OCI-LY1 (cell line): Measurements from ENCODE around the gene SAP30L.
A peak's percentile ranks its signal among the peaks of the same experiment; 100 is the strongest.

ENCODE experiments used
- H2AFZ ChIP-seq: fragments of 200-600 bp; sonication (generic), shearing (Covaris generic); 2 replicates; pipeline ENCODE4 v1.6.0; 2014; ENCODE audit warnings: antibody characterized with exemption, mild to moderate bottlenecking, low read length
- H3F3A ChIP-seq: fragments of 200-600 bp; sonication (generic), shearing (Covaris generic); 2 replicates; pipeline ENCODE4 v1.6.0; 2014; ENCODE audit warnings: mild to moderate bottlenecking, antibody characterized with exemption, low read length, moderate library complexity; ENCODE audit not compliant: insufficient read depth
- H3K27ac ChIP-seq: fragments of 200-600 bp; sonication (generic); 2 replicates; pipeline ENCODE4 v1.5.1; 2014; ENCODE audit warnings: low read length, mixed run types, mild to moderate bottlenecking, low read depth; ENCODE audit not compliant: poor library complexity, severe bottlenecking
- H3K27me3 ChIP-seq: fragments of 200-600 bp; sonication (generic); 2 replicates; pipeline ENCODE4 v1.6.0; 2014; ENCODE audit warnings: antibody characterized with exemption, mild to moderate bottlenecking, low read length, moderate library complexity; ENCODE audit not compliant: insufficient read depth
- H3K36me3 ChIP-seq: fragments of 200-600 bp; sonication (generic); 2 replicates; pipeline ENCODE4 v1.6.1; 2014; ENCODE audit warnings: mild to moderate bottlenecking, antibody characterized with exemption, low read length, moderate library complexity, mixed read lengths; ENCODE audit not compliant: insufficient read depth
- H3K4me1 ChIP-seq: fragments of 200-600 bp; sonication (generic); 2 replicates; pipeline ENCODE4 v1.5.1; 2014; ENCODE audit warnings: mild to moderate bottlenecking, low read length, moderate library complexity; ENCODE audit not compliant: insufficient read depth, severe bottlenecking
- H3K4me2 ChIP-seq: fragments of 200-600 bp; sonication (generic), shearing (Covaris generic); 2 replicates; pipeline ENCODE4 v1.6.1; 2014; ENCODE audit warnings: low read length
- H3K4me3 ChIP-seq: fragments of 200-600 bp; sonication (generic); 2 replicates; pipeline ENCODE4 v1.5.1; 2014; ENCODE audit warnings: low read length, low read depth, mild to moderate bottlenecking, mixed read lengths; ENCODE audit not compliant: poor library complexity, severe bottlenecking
- H3K79me2 ChIP-seq: fragments of 200-600 bp; shearing (Covaris generic); 2 replicates; pipeline ENCODE4 v1.6.1; 2016; ENCODE audit warnings: mixed run types, low read length, mixed read lengths; ENCODE audit not compliant: insufficient read depth
- H3K9ac ChIP-seq: fragments of 200-600 bp; sonication (generic), shearing (Covaris generic); 2 replicates; pipeline ENCODE4 v1.6.1; 2014; ENCODE audit warnings: mild to moderate bottlenecking, low read length, mixed read lengths
- H3K9me2 ChIP-seq: fragments of 200-600 bp; sonication (generic), shearing (Covaris generic); 2 replicates; pipeline ENCODE4 v1.6.1; 2014; ENCODE audit warnings: low read depth, mild to moderate bottlenecking, low read length, mixed read lengths
- H3K9me3 ChIP-seq: fragments of 200-600 bp; shearing (Covaris generic); 2 replicates; pipeline ENCODE4 v1.6.1; 2014; ENCODE audit warnings: low read length, mixed read lengths
- H4K20me1 ChIP-seq: fragments of 200-600 bp; sonication (generic), shearing (Covaris generic); 2 replicates; pipeline ENCODE4 v1.6.0; 2016; ENCODE audit warnings: mild to moderate bottlenecking, low read length; ENCODE audit not compliant: insufficient read depth
- EZH2 ChIP-seq: fragments of 200-600 bp; sonication (generic), shearing (Covaris generic); IDR thresholded peaks from 2 replicates; pipeline ENCODE4 v1.8.0; 2017; ENCODE audit warnings: borderline replicate concordance, mixed run types, mild to moderate bottlenecking, antibody characterized with exemption, low read length, moderate library complexity, mixed read lengths
- TF ChIP-seq, protein P1 (sequence below): fragments of 200-600 bp; sonication (generic), shearing (Covaris generic); IDR thresholded peaks from 2 replicates; pipeline ENCODE4 v1.5.1; 2017; ENCODE audit warnings: mild to moderate bottlenecking, antibody characterized with exemption, low read length, moderate library complexity, mixed read lengths

Gene SAP30L

DNA sequence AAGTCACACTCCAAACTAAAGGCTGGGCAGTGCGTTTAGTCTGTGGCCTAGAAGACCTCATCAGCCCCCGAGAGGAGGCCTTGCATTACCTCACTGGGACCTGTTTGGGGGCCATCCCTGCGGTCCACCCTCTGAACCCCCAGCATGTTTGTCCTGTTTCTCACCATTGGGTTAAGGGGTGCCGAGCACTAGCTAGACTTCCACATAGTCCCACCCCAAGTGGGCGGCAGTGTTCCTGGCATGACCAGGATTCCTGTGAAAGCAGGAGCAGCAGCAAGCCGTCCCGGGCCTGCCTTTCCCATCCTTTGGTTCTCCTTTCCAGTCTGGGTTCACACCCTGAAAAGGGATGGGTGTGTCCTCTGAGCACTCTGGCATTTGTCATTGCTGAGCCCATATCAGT is 26.6 kb upstream of the SAP30L start:
- Histone ChIP-seq H3F3A (no peaks in the 10 kb centered on the region), H3K4me3 (no peak overlapping the region), H3K36me3 (no peaks in the 10 kb centered on the region; the same call in 1 of the 2 replicates), H3K79me2 (no peaks in the 10 kb centered on the region), H4K20me1 (no peaks in the 10 kb centered on the region), H3K9me3 (peaks cover 5% of the 10 kb centered on the region; the same call in 1 of the 2 replicates), H3K4me2 (no peak overlapping the region), H2AFZ (no peak overlapping the region), H3K4me1 (peaks cover 14% of the 10 kb centered on the region), H3K9ac (no peak overlapping the region), H3K27ac (no peak overlapping the region), H3K27me3 (no peaks in the 10 kb centered on the region), H3K9me2 (no peaks in the 10 kb centered on the region)
- no peak for TF ChIP-seq EZH2
- TF ChIP-seq, protein P1, sequence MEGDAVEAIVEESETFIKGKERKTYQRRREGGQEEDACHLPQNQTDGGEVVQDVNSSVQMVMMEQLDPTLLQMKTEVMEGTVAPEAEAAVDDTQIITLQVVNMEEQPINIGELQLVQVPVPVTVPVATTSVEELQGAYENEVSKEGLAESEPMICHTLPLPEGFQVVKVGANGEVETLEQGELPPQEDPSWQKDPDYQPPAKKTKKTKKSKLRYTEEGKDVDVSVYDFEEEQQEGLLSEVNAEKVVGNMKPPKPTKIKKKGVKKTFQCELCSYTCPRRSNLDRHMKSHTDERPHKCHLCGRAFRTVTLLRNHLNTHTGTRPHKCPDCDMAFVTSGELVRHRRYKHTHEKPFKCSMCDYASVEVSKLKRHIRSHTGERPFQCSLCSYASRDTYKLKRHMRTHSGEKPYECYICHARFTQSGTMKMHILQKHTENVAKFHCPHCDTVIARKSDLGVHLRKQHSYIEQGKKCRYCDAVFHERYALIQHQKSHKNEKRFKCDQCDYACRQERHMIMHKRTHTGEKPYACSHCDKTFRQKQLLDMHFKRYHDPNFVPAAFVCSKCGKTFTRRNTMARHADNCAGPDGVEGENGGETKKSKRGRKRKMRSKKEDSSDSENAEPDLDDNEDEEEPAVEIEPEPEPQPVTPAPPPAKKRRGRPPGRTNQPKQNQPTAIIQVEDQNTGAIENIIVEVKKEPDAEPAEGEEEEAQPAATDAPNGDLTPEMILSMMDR: no peak

DNA sequence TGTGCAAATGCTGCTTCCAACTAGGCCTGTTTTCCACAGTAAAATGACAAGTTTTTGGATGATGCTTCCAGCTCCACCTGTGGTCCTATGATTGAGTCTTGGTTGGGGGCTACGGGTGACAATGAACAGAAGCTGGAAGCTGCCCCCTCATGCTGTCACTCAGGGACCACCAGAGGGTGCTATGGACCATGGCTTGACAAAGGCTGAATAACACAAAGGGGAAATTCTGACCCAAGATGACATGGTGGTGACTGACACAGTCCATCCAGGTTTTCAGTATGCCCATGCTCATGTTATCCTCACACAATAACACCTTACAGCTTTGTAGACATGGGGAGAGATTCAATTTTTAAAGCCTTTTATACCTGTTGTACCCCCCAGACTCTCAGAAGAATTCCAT is 23.9 kb upstream of the SAP30L start:
- Histone ChIP-seq H3K27me3 (no peaks in the 10 kb centered on the region), H3K79me2 (no peaks in the 10 kb centered on the region), H3K4me1 (peaks cover 2% of the 10 kb centered on the region), H3K4me2 (no peak overlapping the region), H4K20me1 (no peaks in the 10 kb centered on the region), H3K9me3 (peaks cover 5% of the 10 kb centered on the region; the same call in 1 of the 2 replicates), H2AFZ (no peak overlapping the region), H3K9ac (no peak overlapping the region), H3K36me3 (no peaks in the 10 kb centered on the region; the same call in 1 of the 2 replicates), H3K9me2 (no peaks in the 10 kb centered on the region), H3K4me3 (no peak overlapping the region), H3F3A (no peaks in the 10 kb centered on the region), H3K27ac (no peak overlapping the region)
- no peak for TF ChIP-seq EZH2
- TF ChIP-seq, protein P1: peak; percentile 72

DNA sequence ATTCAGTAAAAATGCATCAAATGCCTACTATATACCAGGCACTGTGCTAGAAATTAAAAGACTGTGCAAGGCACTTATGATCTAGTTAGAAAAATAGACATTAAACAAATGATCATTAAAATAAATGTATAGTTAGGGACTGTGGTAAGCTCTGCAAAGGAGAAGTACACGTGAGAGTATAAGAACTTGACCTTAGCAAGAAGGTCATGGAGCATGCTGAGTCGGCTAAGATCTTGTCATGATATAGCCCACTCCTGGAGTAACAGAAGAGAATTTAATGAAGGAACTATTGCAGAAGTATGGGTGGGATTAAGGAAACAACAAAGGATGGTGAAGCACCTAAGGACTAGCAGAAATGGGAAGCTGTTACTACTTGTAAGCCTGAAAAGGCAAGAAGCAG is 23.5 kb upstream of the SAP30L start:
- no peak overlapping the region for H3K27ac ChIP-seq

More for the DNA sequence above, 23.5 kb upstream of the SAP30L start:
- no peaks in the 10 kb centered on the region; the same call in 1 of the 2 replicates for H3K36me3 ChIP-seq
- H3K4me1 ChIP-seq: no peaks in the 10 kb centered on the region
- TF ChIP-seq, protein P1: no peak
- no peak for TF ChIP-seq EZH2
- H3K4me2 ChIP-seq: no peak overlapping the region
- H3K4me3 ChIP-seq: no peak overlapping the region
- H3K9ac ChIP-seq: no peak overlapping the region
- peaks cover 5% of the 10 kb centered on the region; the same call in 1 of the 2 replicates for H3K9me3 ChIP-seq
- H3K9me2 ChIP-seq: no peaks in the 10 kb centered on the region
- no peak overlapping the region for H2AFZ ChIP-seq
- H4K20me1 ChIP-seq: no peaks in the 10 kb centered on the region
- no peaks in the 10 kb centered on the region for H3K27me3 ChIP-seq
- no peaks in the 10 kb centered on the region for H3F3A ChIP-seq
- H3K79me2 ChIP-seq: no peaks in the 10 kb centered on the region
